ENCODE measurements around the gene TNFSF12.

GRCh38 chr17:7528842-7529241, 20.0 kb upstream of the TNFSF12 start:
- TF ChIP-seq CTCF (optimal IDR thresholded peaks at IDR 0.05 in 1 of 3, IDR thresholded peaks at IDR 0.05 in 1 of 3, conservative IDR thresholded peaks at IDR 0.05 in 1 of 3; ENCODE audit: extremely low read depth in 1 of 3, insufficient read depth in 2 of 3, low read length in 3 of 3) (no peak), EZH2 (IDR thresholded peaks at IDR 0.05; ENCODE audit: low read length) (no peak)
